ENCODE data around the gene LRRC26. TPM values are rescaled to one million over a fixed set of nuclear protein-coding genes. Genes with fewer than 3 reads are reported as not detected.
A peak's percentile ranks its signal among the peaks of the same experiment; 100 is the strongest.

Gene LRRC26
- total RNA-seq, 1 donor from 2014 or later = 0.26 TPM

- FAIRE-seq (no peak), DNase-seq (ENCODE audit: low read depth) (no peak)
- H3K36me3 ChIP-seq (ENCODE audit: control insufficient read depth, insufficient read depth, low read length) = no peaks in the 10 kb centered on the region
- H3K4me3 ChIP-seq (ENCODE audit: low read depth, low read length) = no peak overlapping the region
- H3K27me3 ChIP-seq (ENCODE audit: control insufficient read depth, insufficient read depth, low read length) = peaks cover 23% of the 10 kb centered on the region
- no peak for TF ChIP-seq CTCF (IDR thresholded peaks at IDR 0.05; ENCODE audit: insufficient read depth, low read length, severe bottlenecking)
Measured at GRCh38 chr9:137172901-137173795, 3.3 kb upstream of the LRRC26 start.

- no peak for TF ChIP-seq CTCF (IDR thresholded peaks at IDR 0.05; ENCODE audit: insufficient read depth, low read length, severe bottlenecking)
- no peaks in the 10 kb centered on the region for H3K36me3 ChIP-seq (ENCODE audit: control insufficient read depth, insufficient read depth, low read length)
- H3K27me3 ChIP-seq (ENCODE audit: control insufficient read depth, insufficient read depth, low read length) = peaks cover 29% of the 10 kb centered on the region
- no peak for DNase-seq (ENCODE audit: low read depth)
- FAIRE-seq = no peak
- no peak overlapping the region for H3K4me3 ChIP-seq (ENCODE audit: low read depth, low read length)
Measured at GRCh38 chr9:137171149-137171900, 1.5 kb upstream of the LRRC26 start.

- Histone ChIP-seq H3K4me3 (ENCODE audit: low read depth, low read length) (no peak overlapping the region), H3K27me3 (ENCODE audit: control insufficient read depth, insufficient read depth, low read length) (peaks cover 33% of the 10 kb centered on the region), H3K36me3 (ENCODE audit: control insufficient read depth, insufficient read depth, low read length) (no peaks in the 10 kb centered on the region)
- DNase-seq (ENCODE audit: low read depth) = no peak
- no peak for FAIRE-seq
- no peak for TF ChIP-seq CTCF (IDR thresholded peaks at IDR 0.05; ENCODE audit: insufficient read depth, low read length, severe bottlenecking)
Measured at GRCh38 chr9:137170486-137171148, 766 bp upstream of the LRRC26 start.

- H3K27me3 ChIP-seq (ENCODE audit: control insufficient read depth, insufficient read depth, low read length) = peaks cover 32% of the 10 kb centered on the region
- no peaks in the 10 kb centered on the region for H3K36me3 ChIP-seq (ENCODE audit: control insufficient read depth, insufficient read depth, low read length)
- TF ChIP-seq CTCF (IDR thresholded peaks at IDR 0.05; ENCODE audit: insufficient read depth, low read length, severe bottlenecking) = no peak
- DNase-seq (ENCODE audit: low read depth) (no peak), FAIRE-seq (no peak)
- peak overlapping the region; percentile 24 for H3K4me3 ChIP-seq (ENCODE audit: low read depth, low read length)
Measured at GRCh38 chr9:137168904-137169856, 671 bp downstream of the LRRC26 start.

GRCh38 chr9:137168573-137168903, 1.3 kb downstream of the LRRC26 start:
- peak overlapping the region; percentile 18 for H3K4me3 ChIP-seq (ENCODE audit: low read depth, low read length)

More at GRCh38 chr9:137168573-137168903, 1.3 kb downstream of the LRRC26 start:
- no peaks in the 10 kb centered on the region for H3K36me3 ChIP-seq (ENCODE audit: control insufficient read depth, insufficient read depth, low read length)
- FAIRE-seq = no peak
- peaks cover 30% of the 10 kb centered on the region for H3K27me3 ChIP-seq (ENCODE audit: control insufficient read depth, insufficient read depth, low read length)
- no peak for DNase-seq (ENCODE audit: low read depth)
- no peak for TF ChIP-seq CTCF (IDR thresholded peaks at IDR 0.05; ENCODE audit: insufficient read depth, low read length, severe bottlenecking)
